Fibroblast of lung (primary cell): ENCODE data around the gene PCLO.

ENCODE experiments used
- EZH2 ChIP-seq: IDR thresholded peaks from 2 replicates; pipeline ENCODE4 v1.5.1; 2012; ENCODE audit warnings: low read length, control low read depth, mild to moderate bottlenecking; ENCODE audit errors: missing control alignments
- TF ChIP-seq, protein P1 (sequence below), 2 donors: IDR thresholded peaks in 1 of 2; conservative IDR thresholded peaks in 1 of 2; 1 replicate in 1 of 2; 2 replicates in 1 of 2; pipeline ENCODE4 v1.5.1; 2011 to 2012; ENCODE audit warnings: low read length in 2 of 2, control low read depth in 1 of 2, inconsistent platforms in 1 of 2, low read depth in 1 of 2, mild to moderate bottlenecking in 1 of 2

DNA sequence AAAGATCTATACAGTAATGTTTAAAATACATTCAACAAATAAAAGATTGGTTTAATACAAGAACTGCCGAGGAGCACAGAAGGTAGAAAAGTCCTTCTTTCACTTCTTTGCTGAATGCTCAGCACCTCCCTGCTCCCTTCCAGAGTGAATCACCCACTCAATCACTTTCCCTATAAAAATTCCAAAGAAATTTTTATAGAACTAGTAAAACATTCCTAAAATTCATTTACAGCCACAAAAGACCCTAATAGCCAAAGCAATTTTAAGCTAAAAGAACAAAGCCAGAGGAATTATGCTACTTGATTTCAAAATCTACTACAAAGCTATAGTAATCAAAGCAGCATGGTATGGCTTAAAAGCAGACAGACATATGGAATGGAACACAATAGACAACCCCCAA lies 320.9 kb downstream of the PCLO start:
- TF ChIP-seq, protein P1, sequence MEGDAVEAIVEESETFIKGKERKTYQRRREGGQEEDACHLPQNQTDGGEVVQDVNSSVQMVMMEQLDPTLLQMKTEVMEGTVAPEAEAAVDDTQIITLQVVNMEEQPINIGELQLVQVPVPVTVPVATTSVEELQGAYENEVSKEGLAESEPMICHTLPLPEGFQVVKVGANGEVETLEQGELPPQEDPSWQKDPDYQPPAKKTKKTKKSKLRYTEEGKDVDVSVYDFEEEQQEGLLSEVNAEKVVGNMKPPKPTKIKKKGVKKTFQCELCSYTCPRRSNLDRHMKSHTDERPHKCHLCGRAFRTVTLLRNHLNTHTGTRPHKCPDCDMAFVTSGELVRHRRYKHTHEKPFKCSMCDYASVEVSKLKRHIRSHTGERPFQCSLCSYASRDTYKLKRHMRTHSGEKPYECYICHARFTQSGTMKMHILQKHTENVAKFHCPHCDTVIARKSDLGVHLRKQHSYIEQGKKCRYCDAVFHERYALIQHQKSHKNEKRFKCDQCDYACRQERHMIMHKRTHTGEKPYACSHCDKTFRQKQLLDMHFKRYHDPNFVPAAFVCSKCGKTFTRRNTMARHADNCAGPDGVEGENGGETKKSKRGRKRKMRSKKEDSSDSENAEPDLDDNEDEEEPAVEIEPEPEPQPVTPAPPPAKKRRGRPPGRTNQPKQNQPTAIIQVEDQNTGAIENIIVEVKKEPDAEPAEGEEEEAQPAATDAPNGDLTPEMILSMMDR (conservative IDR thresholded peaks at IDR 0.05 in 1 of 2, IDR thresholded peaks at IDR 0.05 in 1 of 2; ENCODE audit: low read depth in 1 of 2, low read length in 2 of 2): no peak
- no peak for TF ChIP-seq EZH2
